Activated naive CD8-positive, alpha-beta T cell (primary cell): Measurements from ENCODE around the gene SETBP1.

Source experiments
- H3K27ac Mint-ChIP-seq: one replicate; pipeline ENCODE4 v1.8.0; 2021; ENCODE audit warnings: mixed read lengths
- H3K27me3 Mint-ChIP-seq: one replicate; pipeline ENCODE4 v1.8.0; 2021; ENCODE audit warnings: mixed read lengths
- H3K36me3 Mint-ChIP-seq: one replicate; pipeline ENCODE4 v1.8.0; 2021; ENCODE audit warnings: mixed read lengths
- H3K4me1 Mint-ChIP-seq: one replicate; pipeline ENCODE4 v1.8.0; 2021; ENCODE audit warnings: low read depth, mixed read lengths
- H3K4me3 Mint-ChIP-seq: one replicate; pipeline ENCODE4 v1.8.0; 2021; ENCODE audit warnings: mild to moderate bottlenecking, mixed read lengths
- H3K9me3 Mint-ChIP-seq: one replicate; pipeline ENCODE4 v1.8.0; 2021; ENCODE audit warnings: low read depth, mixed read lengths

The SETBP1 gene

DNA sequence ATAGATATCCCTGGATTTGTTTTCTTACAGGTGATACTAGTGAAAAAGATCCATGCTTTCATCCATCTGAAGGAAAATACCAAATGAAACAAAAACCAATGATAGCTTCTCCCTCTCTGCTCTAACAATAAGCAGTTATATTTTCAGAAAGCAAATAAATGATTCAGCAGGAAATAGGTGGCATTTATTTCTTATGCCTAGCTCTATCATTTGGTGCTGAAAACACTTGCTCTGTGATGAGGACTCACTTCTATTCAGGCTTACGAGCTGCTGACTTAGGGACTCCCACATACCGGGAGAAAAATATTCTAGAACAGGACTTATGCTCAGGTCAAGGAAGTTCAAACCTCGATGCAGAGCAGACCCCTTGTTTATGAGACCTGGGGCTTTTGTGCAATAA, 142.6 kb downstream of the SETBP1 start:
- Mint-ChIP-seq H3K27me3 (peaks cover 1% of the 10 kb centered on the region), H3K36me3 (no peaks in the 10 kb centered on the region), H3K27ac (no peak overlapping the region), H3K4me1 (peaks cover 8% of the 10 kb centered on the region), H3K4me3 (no peak overlapping the region), H3K9me3 (no peaks in the 10 kb centered on the region)

DNA sequence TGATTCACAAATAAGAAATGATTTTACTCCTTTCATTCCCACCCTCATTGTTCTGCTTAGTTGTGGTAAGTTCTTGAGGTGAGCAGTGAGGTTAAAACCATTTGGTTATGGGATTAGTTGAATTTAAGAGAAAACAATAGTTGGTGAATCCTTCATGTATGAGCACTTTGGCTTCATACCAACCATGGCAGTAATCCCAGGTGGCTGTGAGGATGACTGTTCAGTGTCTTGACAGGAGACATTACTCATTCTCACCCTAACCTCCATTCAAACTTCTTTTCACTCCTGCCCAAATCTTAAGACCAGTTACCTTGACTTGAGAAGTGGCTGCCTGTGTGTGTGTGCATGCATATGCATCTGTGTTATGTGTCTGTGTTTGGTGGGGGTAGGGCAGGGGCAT, 143.1 kb downstream of the SETBP1 start:
- Mint-ChIP-seq H3K4me3 (no peak overlapping the region), H3K27me3 (peaks cover 1% of the 10 kb centered on the region), H3K9me3 (no peaks in the 10 kb centered on the region), H3K4me1 (peaks cover 6% of the 10 kb centered on the region), H3K27ac (no peak overlapping the region), H3K36me3 (no peaks in the 10 kb centered on the region)

DNA sequence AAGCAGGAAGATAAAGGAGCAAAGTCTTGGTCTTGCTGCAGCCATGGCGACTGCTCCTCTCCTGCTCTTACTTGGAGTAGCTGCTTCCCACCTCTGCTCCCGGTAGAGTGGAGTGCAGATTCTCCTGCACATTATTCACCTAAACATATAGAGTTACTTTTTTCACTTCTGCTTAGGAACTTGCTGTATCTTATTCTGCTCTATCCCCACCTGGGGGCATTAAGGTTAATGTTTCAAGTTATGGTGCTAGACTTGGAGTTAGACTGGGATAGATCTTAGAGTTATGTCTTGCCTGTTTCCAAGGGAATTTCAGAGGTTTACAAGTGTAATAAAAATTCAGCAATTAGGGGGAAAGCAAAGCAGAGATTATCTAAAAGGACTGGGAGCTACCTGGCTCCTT, 144.2 kb downstream of the SETBP1 start:
- H3K9me3 Mint-ChIP-seq, result no peaks in the 10 kb centered on the region
- peaks cover 1% of the 10 kb centered on the region for H3K27me3 Mint-ChIP-seq
- no peak overlapping the region for H3K27ac Mint-ChIP-seq
- no peak overlapping the region for H3K4me3 Mint-ChIP-seq
- H3K36me3 Mint-ChIP-seq, result no peaks in the 10 kb centered on the region
- H3K4me1 Mint-ChIP-seq, result peaks cover 3% of the 10 kb centered on the region

DNA sequence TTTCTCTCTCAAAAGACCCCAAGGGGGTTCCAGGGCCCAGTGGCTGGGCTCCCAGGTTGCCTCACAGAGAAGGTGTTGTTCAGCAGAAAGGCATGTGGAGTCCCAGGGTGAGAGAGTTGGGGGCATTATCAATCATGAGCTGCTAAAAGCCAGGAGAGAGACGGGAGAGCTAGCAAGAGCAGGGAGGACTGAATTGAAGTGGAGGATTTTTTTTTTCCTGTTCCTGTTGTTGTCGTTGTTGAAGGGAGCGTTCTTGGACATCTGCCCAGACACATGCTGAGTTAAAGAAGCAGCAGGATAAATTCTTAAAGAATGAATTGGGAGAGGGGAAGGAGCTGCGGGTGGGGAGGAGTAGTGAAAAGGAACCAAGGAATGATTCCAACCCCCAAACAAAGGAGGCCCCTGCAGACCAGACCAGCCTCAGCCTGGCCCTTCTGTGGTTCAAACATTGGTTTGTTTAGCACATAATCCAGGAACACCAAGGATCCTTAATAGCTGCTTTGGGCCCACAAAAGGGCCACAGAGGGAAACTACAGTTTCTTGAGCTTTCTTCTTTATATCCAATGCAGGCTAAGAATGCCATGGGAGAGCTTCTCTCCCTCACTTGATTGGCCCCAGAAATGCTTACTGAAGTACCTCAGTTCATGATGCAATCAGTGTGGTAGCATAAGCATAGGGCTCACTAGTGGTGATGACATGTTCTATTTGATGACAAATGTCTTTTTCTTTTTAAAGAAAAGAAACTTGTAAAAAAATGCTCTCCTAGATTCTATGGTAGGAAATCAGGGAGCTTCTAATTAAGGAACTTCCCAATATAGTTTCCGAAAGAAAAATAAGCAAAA, 146.0 kb downstream of the SETBP1 start:
- Mint-ChIP-seq H3K27ac (no peak overlapping the region), H3K4me3 (no peak overlapping the region), H3K27me3 (peaks cover 1% of the 10 kb centered on the region), H3K4me1 (peaks cover 3% of the 10 kb centered on the region), H3K9me3 (no peaks in the 10 kb centered on the region), H3K36me3 (no peaks in the 10 kb centered on the region)

DNA sequence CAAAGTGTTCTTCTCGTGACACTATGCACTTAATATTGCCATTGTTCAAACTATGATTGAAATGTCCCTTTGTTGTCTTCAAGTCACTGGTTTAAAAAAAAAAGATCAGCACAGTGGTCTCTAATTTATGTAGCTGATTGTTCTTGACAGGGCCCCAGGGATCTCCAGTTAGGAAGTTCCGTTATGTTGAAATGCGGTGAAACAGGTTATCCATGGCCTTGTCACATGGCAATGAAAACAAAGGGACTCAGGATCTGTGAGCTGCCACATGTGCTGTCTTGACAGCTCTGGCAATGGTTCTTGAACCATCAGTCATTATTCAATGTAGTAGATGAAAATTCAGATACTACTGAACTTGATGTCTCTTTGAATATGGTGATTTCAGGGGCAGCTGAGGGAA, 147.4 kb downstream of the SETBP1 start:
- H3K9me3 Mint-ChIP-seq, result no peaks in the 10 kb centered on the region
- H3K4me3 Mint-ChIP-seq, result no peak overlapping the region
- no peak overlapping the region for H3K27ac Mint-ChIP-seq
- H3K4me1 Mint-ChIP-seq, result peaks cover 3% of the 10 kb centered on the region
- H3K27me3 Mint-ChIP-seq, result peaks cover 1% of the 10 kb centered on the region
- H3K36me3 Mint-ChIP-seq, result no peaks in the 10 kb centered on the region

DNA sequence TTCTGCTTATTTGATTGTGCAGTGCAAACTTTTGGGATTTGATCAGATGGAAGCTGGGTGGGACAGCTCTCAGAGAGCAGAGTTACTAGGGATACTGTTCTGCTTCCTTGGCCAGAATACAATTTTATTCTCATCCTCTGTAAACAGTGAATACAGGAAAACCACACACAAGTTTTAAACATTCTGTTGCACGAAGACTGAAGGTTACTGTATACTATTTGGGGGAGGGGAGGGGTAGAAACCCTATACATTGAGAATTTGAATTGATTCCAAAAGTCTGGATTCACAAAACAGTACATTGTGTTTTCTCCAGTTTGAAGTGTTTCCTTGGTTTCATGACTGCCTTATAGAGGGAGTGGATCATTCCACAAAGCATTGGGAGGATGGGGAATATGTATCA, 149.9 kb downstream of the SETBP1 start:
- Mint-ChIP-seq H3K4me1 (no peaks in the 10 kb centered on the region), H3K4me3 (no peak overlapping the region), H3K36me3 (no peaks in the 10 kb centered on the region), H3K9me3 (no peaks in the 10 kb centered on the region), H3K27me3 (peaks cover 1% of the 10 kb centered on the region), H3K27ac (no peak overlapping the region)

DNA sequence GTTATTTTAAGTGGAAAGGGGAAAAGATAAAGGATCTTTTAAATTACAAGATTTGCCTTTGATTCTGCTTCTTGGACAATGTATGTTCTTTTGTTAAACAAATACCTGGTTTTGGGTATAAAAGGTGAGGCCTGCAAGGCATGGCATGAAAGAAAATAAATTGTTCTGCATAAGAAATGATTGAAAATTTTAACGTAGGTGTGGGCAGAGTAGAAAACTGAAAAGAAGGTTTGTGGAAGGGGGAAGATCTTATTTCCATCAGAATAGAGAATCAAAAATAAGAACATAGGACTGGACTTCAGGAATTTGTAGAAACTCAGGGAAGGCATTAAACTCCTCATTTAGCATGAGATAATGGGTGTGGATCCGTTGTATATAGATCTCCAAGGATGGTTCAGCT, 153.1 kb downstream of the SETBP1 start:
- no peaks in the 10 kb centered on the region for H3K27me3 Mint-ChIP-seq
- no peaks in the 10 kb centered on the region for H3K4me1 Mint-ChIP-seq
- no peaks in the 10 kb centered on the region for H3K36me3 Mint-ChIP-seq
- no peak overlapping the region for H3K27ac Mint-ChIP-seq
- no peak overlapping the region for H3K4me3 Mint-ChIP-seq
- no peaks in the 10 kb centered on the region for H3K9me3 Mint-ChIP-seq

DNA sequence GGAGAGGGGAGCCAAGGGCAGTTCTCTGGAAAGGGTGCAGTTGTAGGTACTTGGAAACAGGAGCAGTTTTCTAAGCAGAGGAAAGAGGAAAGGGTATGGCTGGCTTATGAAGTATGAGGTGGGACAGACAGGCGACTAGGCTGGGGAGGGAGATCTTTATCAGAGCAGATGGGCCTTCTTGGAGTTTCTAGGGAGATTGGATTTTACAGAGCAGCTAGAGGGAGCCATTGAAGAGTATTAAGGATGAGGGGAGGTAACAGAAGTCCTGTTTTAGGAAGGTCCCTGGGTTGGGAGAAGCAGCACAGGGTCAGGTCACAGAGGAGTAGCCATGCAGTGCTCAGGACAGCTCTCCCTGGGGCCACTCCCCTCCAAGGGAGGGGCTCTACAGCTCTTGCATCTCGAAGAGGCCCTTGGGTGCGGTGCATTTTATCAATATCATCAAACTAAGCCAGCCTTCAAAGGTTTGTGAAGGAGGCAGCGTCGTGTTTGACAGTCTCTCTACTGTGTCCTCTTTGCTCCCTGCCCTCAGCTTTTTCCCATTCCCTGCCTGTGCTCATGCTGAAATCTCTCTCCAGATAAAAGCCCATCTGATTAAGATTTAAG, 154.3 kb downstream of the SETBP1 start:
- Mint-ChIP-seq H3K4me1 (peaks cover 8% of the 10 kb centered on the region), H3K36me3 (no peaks in the 10 kb centered on the region), H3K27ac (no peak overlapping the region), H3K27me3 (no peaks in the 10 kb centered on the region), H3K9me3 (no peaks in the 10 kb centered on the region), H3K4me3 (no peak overlapping the region)

DNA sequence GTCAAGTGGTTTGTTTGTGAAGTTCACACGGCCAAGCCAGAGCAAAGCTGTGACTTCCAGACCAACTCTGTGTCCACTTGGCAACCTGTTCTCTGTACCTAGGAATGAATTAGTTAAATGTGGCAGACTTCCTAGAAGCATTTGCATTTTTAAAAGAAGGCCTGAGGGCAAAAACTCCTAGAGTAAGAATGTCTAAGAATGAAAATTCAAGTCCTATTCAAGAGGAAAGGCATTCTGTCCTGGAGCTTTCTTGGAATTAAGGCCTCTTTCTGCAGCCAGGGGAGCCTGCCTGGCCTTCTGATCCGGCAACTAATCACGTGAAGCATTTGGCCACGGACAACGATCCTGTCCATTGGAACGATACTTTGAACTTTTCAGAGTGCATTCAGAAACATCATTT, 155.0 kb downstream of the SETBP1 start:
- Mint-ChIP-seq H3K36me3 (no peaks in the 10 kb centered on the region), H3K9me3 (no peaks in the 10 kb centered on the region), H3K4me3 (no peak overlapping the region), H3K27ac (no peak overlapping the region), H3K4me1 (peaks cover 8% of the 10 kb centered on the region), H3K27me3 (no peaks in the 10 kb centered on the region)

DNA sequence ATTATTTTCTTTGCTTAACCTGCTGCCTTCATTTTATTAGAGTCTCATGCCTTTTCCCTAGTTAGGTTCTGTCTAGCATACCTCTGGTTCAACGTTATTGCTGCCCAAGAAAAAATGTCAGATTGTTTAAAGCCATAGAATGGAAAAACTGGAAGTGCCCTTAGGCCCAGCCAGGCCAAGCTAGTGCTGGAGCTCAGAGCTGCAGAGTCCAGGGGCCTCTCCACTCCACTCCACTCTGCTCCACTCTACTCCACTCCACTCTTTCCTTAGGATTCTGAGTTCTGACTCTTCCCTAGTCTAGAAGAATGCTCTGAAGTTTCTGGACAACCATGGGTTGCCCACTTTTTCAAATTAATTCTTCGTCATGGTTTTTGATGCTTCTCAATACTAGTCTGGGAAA, 155.6 kb downstream of the SETBP1 start:
- no peaks in the 10 kb centered on the region for H3K36me3 Mint-ChIP-seq
- peaks cover 8% of the 10 kb centered on the region for H3K4me1 Mint-ChIP-seq
- no peak overlapping the region for H3K27ac Mint-ChIP-seq
- no peaks in the 10 kb centered on the region for H3K27me3 Mint-ChIP-seq
- no peak overlapping the region for H3K4me3 Mint-ChIP-seq
- no peaks in the 10 kb centered on the region for H3K9me3 Mint-ChIP-seq

DNA sequence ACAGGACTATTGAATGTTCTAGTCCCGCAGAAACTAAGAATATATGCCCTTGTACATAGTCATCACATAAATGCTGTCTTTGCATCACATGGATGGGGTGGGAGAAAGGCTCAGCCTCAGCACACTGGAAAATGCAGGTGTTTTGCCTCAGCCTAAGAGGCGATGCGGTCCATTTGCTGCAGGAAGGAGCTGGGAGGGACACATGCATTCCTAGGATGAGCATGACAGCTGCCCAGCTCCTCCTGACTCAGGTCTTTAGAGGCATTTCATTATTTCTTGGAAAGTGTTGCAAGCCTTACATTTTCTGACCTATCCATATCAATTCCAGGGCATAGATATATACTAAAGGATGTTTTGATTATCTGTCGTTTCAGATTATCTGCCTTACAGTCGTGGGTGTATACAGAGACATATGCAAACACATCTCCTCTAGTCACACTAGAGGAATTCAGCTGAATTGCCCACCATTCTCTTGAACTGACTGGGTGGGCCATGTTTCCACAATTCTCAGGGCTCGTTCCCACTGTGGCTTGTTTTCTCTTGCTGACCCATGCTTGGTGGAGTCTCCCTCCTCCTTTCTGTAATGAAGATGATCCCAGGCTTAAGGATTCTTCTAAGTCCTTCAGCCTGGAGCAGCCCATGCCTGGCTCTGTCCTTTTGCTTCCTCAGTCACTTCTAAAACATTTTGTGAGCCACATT, 156.9 kb downstream of the SETBP1 start:
- no peaks in the 10 kb centered on the region for H3K27me3 Mint-ChIP-seq
- no peak overlapping the region for H3K27ac Mint-ChIP-seq
- peaks cover 8% of the 10 kb centered on the region for H3K4me1 Mint-ChIP-seq
- no peak overlapping the region for H3K4me3 Mint-ChIP-seq
- H3K9me3 Mint-ChIP-seq, result no peaks in the 10 kb centered on the region
- H3K36me3 Mint-ChIP-seq, result no peaks in the 10 kb centered on the region

DNA sequence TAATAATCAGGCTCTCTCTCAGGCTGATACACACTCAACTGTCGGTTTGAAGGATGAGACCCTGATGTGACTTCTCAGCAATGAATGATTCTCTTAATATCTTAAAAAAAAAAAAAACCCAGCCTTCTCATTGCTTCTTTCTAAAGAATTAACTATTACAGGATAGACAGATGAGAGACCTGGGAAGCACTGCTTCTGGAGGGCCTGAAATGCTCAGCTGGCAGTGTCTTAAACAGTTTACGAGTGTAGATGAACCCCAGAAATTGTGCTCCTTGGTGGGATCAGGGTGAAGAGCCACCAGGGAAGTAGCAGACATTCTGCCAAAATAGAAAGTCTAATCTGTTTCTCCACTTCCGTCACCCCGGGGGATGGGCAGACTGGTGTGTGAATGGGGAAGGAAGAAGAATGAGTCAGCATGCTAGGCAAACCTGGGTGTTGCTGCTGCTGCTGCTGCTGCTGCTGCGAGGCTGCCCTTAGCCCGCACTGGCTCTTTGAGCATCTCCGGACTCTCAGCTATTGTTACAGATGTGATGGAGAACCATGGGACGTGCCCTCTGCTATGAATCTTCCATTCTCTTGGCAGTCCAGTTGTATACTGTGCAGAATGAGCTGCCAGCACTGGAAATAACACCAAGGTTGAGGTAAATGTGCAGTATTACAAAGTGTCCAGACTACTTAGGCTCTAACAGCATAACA, 158.4 kb downstream of the SETBP1 start:
- Mint-ChIP-seq H3K27ac (peak overlapping the region; percentile 22), H3K9me3 (no peaks in the 10 kb centered on the region), H3K27me3 (no peaks in the 10 kb centered on the region), H3K36me3 (no peaks in the 10 kb centered on the region), H3K4me1 (peaks cover 8% of the 10 kb centered on the region), H3K4me3 (no peak overlapping the region)

DNA sequence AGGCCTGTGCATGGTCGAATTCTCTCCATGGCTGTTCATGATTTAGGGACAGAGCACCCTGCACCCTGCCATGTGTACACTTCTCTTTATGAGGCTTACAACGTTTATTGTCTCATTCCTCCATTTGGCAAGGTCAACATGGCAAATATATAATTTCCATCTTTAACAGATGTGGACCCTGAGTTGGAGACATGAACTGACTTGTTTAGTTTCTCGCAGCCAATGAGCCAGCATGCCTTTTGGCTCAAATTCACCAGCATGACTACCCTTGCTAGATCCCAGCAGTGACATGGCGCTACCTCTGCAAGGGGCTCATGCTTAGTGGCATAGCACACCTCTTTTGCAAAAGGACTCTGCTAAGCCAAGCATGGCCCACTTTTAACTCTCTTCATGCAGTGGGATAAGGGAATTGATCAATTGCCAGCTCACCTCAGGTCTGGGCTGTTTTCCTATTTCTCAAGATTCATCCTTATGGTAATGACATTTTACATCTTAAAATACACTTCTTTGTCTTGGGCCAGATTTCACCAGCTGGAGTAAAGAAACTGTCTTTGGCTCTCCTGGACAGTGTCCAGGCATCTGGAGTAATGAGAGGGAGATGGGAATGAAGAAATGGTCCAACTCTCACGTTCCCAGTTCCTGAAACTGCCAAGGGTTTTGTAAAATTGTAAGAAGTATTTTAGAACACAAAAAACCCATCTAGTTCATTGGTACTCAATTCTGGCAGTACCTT, 159.5 kb downstream of the SETBP1 start:
- Mint-ChIP-seq H3K9me3 (no peaks in the 10 kb centered on the region), H3K27me3 (no peaks in the 10 kb centered on the region), H3K27ac (no peak overlapping the region), H3K36me3 (no peaks in the 10 kb centered on the region), H3K4me1 (peaks cover 8% of the 10 kb centered on the region), H3K4me3 (no peak overlapping the region)

DNA sequence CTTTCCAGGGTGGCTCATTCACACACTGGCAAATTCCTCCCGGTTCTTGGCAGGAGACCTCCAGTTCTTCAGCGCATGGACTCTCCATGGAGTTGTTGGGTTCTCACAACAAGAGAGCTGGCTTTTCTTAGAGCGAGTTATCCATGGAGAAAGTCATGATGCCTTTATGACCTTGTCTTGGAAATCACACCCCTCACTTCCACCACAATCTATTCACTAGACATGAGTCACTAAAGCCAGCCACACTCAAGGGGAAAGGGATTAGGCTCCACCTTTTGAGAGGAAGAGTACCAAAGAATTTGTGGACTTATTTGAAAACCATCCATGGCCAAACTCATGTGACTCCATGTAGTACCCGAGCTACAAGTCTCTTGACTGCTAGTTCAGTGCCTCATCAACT, 160.5 kb downstream of the SETBP1 start:
- H3K27me3 Mint-ChIP-seq, result no peaks in the 10 kb centered on the region
- H3K4me3 Mint-ChIP-seq, result no peak overlapping the region
- H3K27ac Mint-ChIP-seq, result no peak overlapping the region
- no peaks in the 10 kb centered on the region for H3K36me3 Mint-ChIP-seq
- H3K9me3 Mint-ChIP-seq, result no peaks in the 10 kb centered on the region
- H3K4me1 Mint-ChIP-seq, result peaks cover 8% of the 10 kb centered on the region
